ENCODE measurements around the gene FOXO4. TPM values are rescaled to one million over a fixed set of nuclear protein-coding genes. Genes with fewer than 3 reads are reported as not detected.
"Not testable (repeated sequence)": the region's sequence is repeated elsewhere in the genome, so short reads cannot be mapped to it uniquely, and the experiment has no call there.

FOXO4 gene, protein sequence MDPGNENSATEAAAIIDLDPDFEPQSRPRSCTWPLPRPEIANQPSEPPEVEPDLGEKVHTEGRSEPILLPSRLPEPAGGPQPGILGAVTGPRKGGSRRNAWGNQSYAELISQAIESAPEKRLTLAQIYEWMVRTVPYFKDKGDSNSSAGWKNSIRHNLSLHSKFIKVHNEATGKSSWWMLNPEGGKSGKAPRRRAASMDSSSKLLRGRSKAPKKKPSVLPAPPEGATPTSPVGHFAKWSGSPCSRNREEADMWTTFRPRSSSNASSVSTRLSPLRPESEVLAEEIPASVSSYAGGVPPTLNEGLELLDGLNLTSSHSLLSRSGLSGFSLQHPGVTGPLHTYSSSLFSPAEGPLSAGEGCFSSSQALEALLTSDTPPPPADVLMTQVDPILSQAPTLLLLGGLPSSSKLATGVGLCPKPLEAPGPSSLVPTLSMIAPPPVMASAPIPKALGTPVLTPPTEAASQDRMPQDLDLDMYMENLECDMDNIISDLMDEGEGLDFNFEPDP
- 1.0 and 1.6 TPM in 2 replicates for polyA plus RNA-seq (2011; rRNA removed)
- 0.40 and 0.73 TPM in 2 replicates for polyA plus RNA-seq (2012; cell fraction: cytosol; rRNA removed)
- 1.0 and 2.5 TPM in 2 replicates for polyA plus RNA-seq (2012; cell fraction: nucleus; rRNA removed)
- 1.3 to 2.6 TPM (median 2.3 TPM) in 3 replicates for polyA plus RNA-seq (2017; fragmentation: RNase III; extraction: RNeasy Plus Mini Kit Qiagen cat#74134 plus additional on column Dnase treatment)
- polyA minus RNA-seq (2011; rRNA and poly(A)+ RNA removed), result 0.91 and 1.2 TPM in 2 replicates

DNA sequence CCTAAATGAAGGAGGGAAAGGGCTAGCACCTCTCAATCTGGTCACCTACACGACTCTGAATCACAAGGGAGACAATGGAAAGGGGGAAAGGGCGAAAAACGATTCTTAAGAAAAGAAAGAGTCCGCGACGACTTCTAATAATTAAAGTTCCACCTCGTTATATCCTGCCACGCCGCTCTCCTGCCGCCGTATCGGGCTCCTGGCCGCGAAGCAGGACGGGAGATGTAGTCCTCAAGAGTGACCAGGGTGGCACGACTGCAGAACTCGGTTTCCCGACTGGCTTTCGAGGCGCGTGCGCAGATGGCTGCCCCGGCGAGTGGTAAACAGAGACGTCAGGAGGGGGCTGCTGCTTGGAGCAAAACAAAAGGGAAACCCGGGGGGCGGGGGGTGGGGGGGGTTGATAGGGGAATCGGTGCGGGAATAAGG lies at the start of gene FOXO4:
Gene FOXO4, plus strand, starts transcription at position 297 of the 426 bp plus-strand sequence. CDS start 678 bp downstream, outside the sequence.
- FAIRE-seq (peak; percentile 97), DNase-seq (ENCODE audit: low read depth in 1 of 2, low spot score in 1 of 2) (peak; percentile 87 to 94), ATAC-seq (peak; percentile 96 to 97)
- H3K9me3 ChIP-seq, result no peaks in the 10 kb centered on the region
- POLR2A ChIA-PET, result no interaction called here
- peak within 1 kb of the TSS; percentile 58 for H3K4me3 ChIP-seq
- peaks cover 6% of the 10 kb centered on the region; the same call in 2 of the 3 replicates for H3K4me1 ChIP-seq
- no peak for TF ChIP-seq TFCP2L1 (CRISPR knock-in tag; IDR thresholded peaks at IDR 0.05)
- TF ChIP-seq EHMT2 (IDR thresholded peaks at IDR 0.05; ENCODE audit: low read depth), result no peak
- no peak for TF ChIP-seq HOXA7 (CRISPR knock-in tag; IDR thresholded peaks at IDR 0.05)
- TF ChIP-seq, protein P1, sequence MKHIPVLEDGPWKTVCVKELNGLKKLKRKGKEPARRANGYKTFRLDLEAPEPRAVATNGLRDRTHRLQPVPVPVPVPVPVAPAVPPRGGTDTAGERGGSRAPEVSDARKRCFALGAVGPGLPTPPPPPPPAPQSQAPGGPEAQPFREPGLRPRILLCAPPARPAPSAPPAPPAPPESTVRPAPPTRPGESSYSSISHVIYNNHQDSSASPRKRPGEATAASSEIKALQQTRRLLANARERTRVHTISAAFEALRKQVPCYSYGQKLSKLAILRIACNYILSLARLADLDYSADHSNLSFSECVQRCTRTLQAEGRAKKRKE (CRISPR knock-in tag; IDR thresholded peaks at IDR 0.05; ENCODE audit: low read depth), result no peak
- TF ChIP-seq POLR2A (IDR thresholded peaks at IDR 0.05; ENCODE audit: low read length), result peak; percentile 67
- TF ChIP-seq, protein P2, sequence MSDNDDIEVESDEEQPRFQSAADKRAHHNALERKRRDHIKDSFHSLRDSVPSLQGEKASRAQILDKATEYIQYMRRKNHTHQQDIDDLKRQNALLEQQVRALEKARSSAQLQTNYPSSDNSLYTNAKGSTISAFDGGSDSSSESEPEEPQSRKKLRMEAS (IDR thresholded peaks at IDR 0.05), result peak; percentile 74
- TF ChIP-seq, protein P3, sequence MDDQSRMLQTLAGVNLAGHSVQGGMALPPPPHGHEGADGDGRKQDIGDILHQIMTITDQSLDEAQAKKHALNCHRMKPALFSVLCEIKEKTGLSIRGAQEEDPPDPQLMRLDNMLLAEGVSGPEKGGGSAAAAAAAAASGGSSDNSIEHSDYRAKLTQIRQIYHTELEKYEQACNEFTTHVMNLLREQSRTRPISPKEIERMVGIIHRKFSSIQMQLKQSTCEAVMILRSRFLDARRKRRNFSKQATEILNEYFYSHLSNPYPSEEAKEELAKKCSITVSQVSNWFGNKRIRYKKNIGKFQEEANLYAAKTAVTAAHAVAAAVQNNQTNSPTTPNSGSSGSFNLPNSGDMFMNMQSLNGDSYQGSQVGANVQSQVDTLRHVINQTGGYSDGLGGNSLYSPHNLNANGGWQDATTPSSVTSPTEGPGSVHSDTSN (IDR thresholded peaks at IDR 0.05), result no peak
- no peak for TF ChIP-seq SMC3 (IDR thresholded peaks at IDR 0.05)
- TF ChIP-seq, protein P4, sequence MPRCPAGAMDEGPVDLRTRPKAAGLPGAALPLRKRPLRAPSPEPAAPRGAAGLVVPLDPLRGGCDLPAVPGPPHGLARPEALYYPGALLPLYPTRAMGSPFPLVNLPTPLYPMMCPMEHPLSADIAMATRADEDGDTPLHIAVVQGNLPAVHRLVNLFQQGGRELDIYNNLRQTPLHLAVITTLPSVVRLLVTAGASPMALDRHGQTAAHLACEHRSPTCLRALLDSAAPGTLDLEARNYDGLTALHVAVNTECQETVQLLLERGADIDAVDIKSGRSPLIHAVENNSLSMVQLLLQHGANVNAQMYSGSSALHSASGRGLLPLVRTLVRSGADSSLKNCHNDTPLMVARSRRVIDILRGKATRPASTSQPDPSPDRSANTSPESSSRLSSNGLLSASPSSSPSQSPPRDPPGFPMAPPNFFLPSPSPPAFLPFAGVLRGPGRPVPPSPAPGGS (IDR thresholded peaks at IDR 0.05), result 0 out of 3 replicates have a peak, but pooled peaks have one; percentile 17
- peak; percentile 53; the same call in 1 of the 2 replicates for TF ChIP-seq PHF8 (IDR thresholded peaks at IDR 0.05; ENCODE audit: borderline replicate concordance, low read depth)
- TF ChIP-seq POLR2AphosphoS2 (conservative IDR thresholded peaks at IDR 0.05; ENCODE audit: low read length), result no peak
- TF ChIP-seq, protein P5, sequence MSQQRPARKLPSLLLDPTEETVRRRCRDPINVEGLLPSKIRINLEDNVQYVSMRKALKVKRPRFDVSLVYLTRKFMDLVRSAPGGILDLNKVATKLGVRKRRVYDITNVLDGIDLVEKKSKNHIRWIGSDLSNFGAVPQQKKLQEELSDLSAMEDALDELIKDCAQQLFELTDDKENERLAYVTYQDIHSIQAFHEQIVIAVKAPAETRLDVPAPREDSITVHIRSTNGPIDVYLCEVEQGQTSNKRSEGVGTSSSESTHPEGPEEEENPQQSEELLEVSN (IDR thresholded peaks at IDR 0.05; ENCODE audit: borderline replicate concordance, low read depth), result peak; percentile 63
- TF ChIP-seq NPAS2 (CRISPR knock-in tag; IDR thresholded peaks at IDR 0.05; ENCODE audit: borderline replicate concordance), result no peak
- TF ChIP-seq KDM5A (IDR thresholded peaks at IDR 0.05), result no peak
- no peak for TF ChIP-seq TP53 (CRISPR knock-in tag; IDR thresholded peaks at IDR 0.05)
- no peak for TF ChIP-seq KDM1A (IDR thresholded peaks at IDR 0.05; ENCODE audit: low read depth)
- TF ChIP-seq NFE2L2 (conservative IDR thresholded peaks at IDR 0.05; ENCODE audit: low read length), result no peak
- TF ChIP-seq ZC3H11A (IDR thresholded peaks at IDR 0.05), result no peak
- TF ChIP-seq RNF2 (IDR thresholded peaks at IDR 0.05; ENCODE audit: borderline replicate concordance, low read depth), result no peak
- no peak for TF ChIP-seq HOXB13 (CRISPR knock-in tag; IDR thresholded peaks at IDR 0.05; ENCODE audit: low read depth)
- no peak for TF ChIP-seq SREBF2 (IDR thresholded peaks at IDR 0.05)
- TF ChIP-seq ZNF302 (CRISPR knock-in tag; IDR thresholded peaks at IDR 0.05), result no peak
- no peak for TF ChIP-seq CBX2 (IDR thresholded peaks at IDR 0.05; ENCODE audit: borderline replicate concordance, low read depth)
- no peak for TF ChIP-seq CBX8 (IDR thresholded peaks at IDR 0.05)
- TF ChIP-seq ESRRA (IDR thresholded peaks at IDR 0.05; ENCODE audit: borderline replicate concordance, low read length), result no peak
- no peak for TF ChIP-seq MYC (IDR thresholded peaks at IDR 0.05; ENCODE audit: borderline replicate concordance, low read length)
- no peak for TF ChIP-seq CHD4 (IDR thresholded peaks at IDR 0.05; ENCODE audit: borderline replicate concordance)
- H3K4me2 ChIP-seq, result peak within 1 kb of the TSS; percentile 91
- CTCF ChIA-PET, result interaction anchor here (1.1 kb wide), 1 partner anchor 84 kb away, joined by 3 read pairs; no protein-coding TSS in a partner anchor
- H3K27ac ChIP-seq, result peak within 1 kb of the TSS; percentile 78 to 86
- 0% methylated on average over 15 of the region's 29 CpGs for WGBS (ENCODE audit: missing lambda C conversion rate)

DNA sequence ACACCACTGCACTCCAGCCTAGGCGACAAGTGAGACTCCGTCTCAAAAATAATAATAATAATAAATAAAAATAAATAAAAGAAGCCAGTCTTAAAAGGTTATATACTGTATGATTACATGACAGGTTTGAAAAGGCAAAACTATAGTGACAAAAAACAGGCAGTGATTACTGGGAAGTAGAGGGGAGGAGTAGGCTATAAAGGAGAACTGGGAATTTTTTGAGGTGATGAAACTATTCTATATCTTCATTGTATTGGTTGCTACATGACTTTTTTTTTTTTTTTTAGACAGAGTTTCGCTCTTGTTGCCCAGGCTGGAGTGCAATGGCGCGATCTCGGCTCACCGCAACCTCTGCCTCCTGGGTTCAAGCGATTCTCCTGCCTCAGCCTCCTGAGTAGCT lies 47.8 kb upstream of the FOXO4 start:
- H3K9me3 ChIP-seq; H3K27ac ChIP-seq; H3K4me2 ChIP-seq; FAIRE-seq; H3K4me1 ChIP-seq; POLR2A ChIA-PET; DNase-seq (ENCODE audit: low read depth in 1 of 2, low spot score in 1 of 2); H3K4me3 ChIP-seq; ATAC-seq: not testable (repeated sequence)
- CTCF ChIA-PET, result interaction anchor here (0.7 kb wide), 1 partner anchor 12 kb away, joined by 3 read pairs; no protein-coding TSS in a partner anchor
- 98% methylated on average over 8 of the region's 8 CpGs for WGBS (ENCODE audit: missing lambda C conversion rate)

Data from A549 (cell line).